Skeletal muscle tissue (tissue), 4 donors: ENCODE measurements around the gene ZFAND3. TPM values are rescaled to one million over a fixed set of nuclear protein-coding genes. Genes with fewer than 3 reads are reported as not detected.
"Not testable (repeated sequence)": the region's sequence is repeated elsewhere in the genome, so short reads cannot be mapped to it uniquely, and the experiment has no call there.

Experiments used
- H3K27ac ChIP-seq: one replicate; pipeline ENCODE4 v1.7.0; 2013; ENCODE audit warnings: mild to moderate bottlenecking, low read depth, low read length, inconsistent platforms
- H3K27me3 ChIP-seq, 3 donors: one replicate each; pipeline ENCODE4 v1.7.0; 2013; ENCODE audit warnings: low read length in 3 of 3; ENCODE audit not compliant: control insufficient read depth in 3 of 3, insufficient read depth in 3 of 3
- H3K36me3 ChIP-seq, 3 donors: one replicate each; pipeline ENCODE4 v1.7.0; 2013; ENCODE audit warnings: low read length in 3 of 3; ENCODE audit not compliant: control insufficient read depth in 3 of 3, insufficient read depth in 3 of 3
- H3K4me1 ChIP-seq, 3 donors: one replicate each; pipeline ENCODE4 v1.7.0; 2013; ENCODE audit warnings: low read length in 3 of 3, mild to moderate bottlenecking in 3 of 3; ENCODE audit not compliant: control insufficient read depth in 3 of 3, insufficient read depth in 3 of 3
- H3K4me3 ChIP-seq, 3 donors: one replicate each; pipeline ENCODE4 v1.7.0; 2013; ENCODE audit warnings: low read length in 3 of 3
- H3K9ac ChIP-seq, 3 donors: one replicate each; pipeline ENCODE4 v1.7.0; 2013; ENCODE audit warnings: low read length in 3 of 3, mild to moderate bottlenecking in 3 of 3, moderate library complexity in 2 of 3, low read depth in 1 of 3
- H3K9me3 ChIP-seq, 3 donors: one replicate each; pipeline ENCODE4 v1.7.0; 2013; ENCODE audit warnings: low read length in 3 of 3; ENCODE audit not compliant: control insufficient read depth in 3 of 3
- total RNA-seq: library from RNA; depleted of rRNA; stranded (reverse); fragments of >200 nt; gene quantifications from one replicate; pipeline ENCODE4 v1.2.3, GENCODE V29; 2014
- donor health status: Osteomylitis.

Gene ZFAND3
- total RNA-seq, 1 donor from 2014 or later = 23.0 TPM

DNA sequence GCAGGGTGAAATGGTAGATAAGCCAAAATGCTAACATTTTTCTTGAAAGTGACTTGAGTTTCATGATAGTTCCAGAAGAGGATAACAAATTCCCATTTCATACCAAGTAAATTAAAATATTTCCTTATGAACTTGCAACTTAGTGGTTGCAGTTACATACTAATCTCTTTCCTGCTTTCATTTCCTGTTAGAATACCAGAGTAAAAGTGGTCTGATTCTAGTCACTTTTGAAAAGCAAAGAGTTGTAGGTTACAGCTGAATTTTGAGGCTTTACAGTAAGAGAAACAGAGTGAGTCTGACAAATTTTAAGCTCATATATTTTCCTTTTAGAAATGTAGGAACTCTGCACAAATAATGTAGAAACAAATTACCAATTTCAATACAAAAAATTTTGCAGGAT is 117.4 kb downstream of the ZFAND3 start:
- Histone ChIP-seq H3K9ac (no peak overlapping the region), H3K4me1 (peaks cover 9 to 14% (median 10%) of the 10 kb centered on the region in 3 donors), H3K4me3 (no peak overlapping the region), H3K27ac (no peak overlapping the region), H3K9me3 (no peaks in the 10 kb centered on the region), H3K36me3 (no peaks in the 10 kb centered on the region), H3K27me3 (no peaks in the 10 kb centered on the region)

GRCh38 chr6:37938909-37939308 is 119.4 kb downstream of the ZFAND3 start:
- H3K9me3 ChIP-seq = no peaks in the 10 kb centered on the region
- no peak overlapping the region for H3K4me3 ChIP-seq
- H3K27ac ChIP-seq = peak overlapping the region; percentile 6
- no peaks in the 10 kb centered on the region for H3K27me3 ChIP-seq
- H3K36me3 ChIP-seq = no peaks in the 10 kb centered on the region
- H3K4me1 ChIP-seq = peaks cover 10 to 15% (median 13%) of the 10 kb centered on the region in 3 donors
- no peak overlapping the region for H3K9ac ChIP-seq

DNA sequence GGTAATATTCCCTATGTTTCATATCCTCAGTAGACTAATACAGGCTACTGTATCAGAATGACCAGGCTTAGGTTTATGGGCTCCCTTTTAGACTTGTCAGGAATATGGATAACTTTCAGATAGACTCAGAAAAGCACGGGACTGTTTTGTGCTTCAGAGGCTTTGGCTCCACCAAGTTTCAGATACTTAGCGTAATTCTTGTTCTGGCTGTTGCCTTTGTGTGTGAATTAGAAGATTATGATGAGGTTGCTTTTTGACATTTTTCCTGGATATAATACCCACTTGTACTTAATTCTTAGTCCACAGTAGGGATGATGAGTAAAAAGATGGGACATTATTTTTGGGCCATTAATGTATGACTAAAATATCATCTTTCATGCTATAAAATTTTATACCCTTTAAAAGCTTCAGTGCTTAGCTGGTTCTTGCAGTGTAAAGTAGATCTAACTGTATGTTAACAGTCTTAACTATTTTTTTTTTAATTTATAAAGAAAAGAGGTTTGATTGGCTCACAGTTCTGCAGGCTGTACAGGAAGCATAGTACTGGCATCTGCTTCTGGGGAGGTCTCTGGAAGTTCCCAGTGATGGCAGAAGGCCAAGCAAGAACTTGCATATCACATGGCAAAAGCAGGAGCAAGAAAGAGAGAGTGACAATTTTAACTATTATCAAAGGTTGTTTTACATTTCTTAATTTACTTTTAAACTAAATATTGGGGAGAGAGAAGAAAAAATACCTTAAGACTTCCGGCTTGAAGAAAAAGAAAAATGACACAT is 120.7 kb downstream of the ZFAND3 start:
- no peak overlapping the region for H3K9ac ChIP-seq
- H3K9me3 ChIP-seq = no peaks in the 10 kb centered on the region
- no peak overlapping the region for H3K27ac ChIP-seq
- no peaks in the 10 kb centered on the region for H3K27me3 ChIP-seq
- H3K4me3 ChIP-seq = no peak overlapping the region
- H3K36me3 ChIP-seq = no peaks in the 10 kb centered on the region
- peaks cover 10 to 17% (median 13%) of the 10 kb centered on the region in 3 donors for H3K4me1 ChIP-seq

DNA sequence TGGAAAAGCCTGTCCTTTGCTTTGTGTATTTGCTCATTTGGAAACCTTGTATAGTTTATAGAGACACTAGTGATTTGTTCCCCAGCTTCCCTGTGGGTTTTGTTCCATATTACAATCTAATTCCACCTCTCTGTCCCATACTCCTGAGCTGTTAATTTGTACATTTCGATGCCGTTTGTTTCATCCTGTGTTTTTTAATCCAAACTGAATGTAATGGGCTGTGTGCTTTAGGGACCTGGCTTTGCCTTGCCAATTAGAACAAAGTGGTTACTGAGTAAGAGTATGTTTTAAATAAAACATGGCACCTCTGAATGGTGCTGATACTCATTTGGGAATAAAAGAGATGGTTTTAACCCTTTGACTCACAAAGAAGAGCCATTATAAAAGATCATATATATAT is 122.3 kb downstream of the ZFAND3 start:
- Histone ChIP-seq H3K27me3 (no peaks in the 10 kb centered on the region), H3K36me3 (no peaks in the 10 kb centered on the region), H3K4me1 (peaks cover 19 to 25% (median 25%) of the 10 kb centered on the region in 3 donors), H3K4me3 (no peak overlapping the region), H3K9me3 (no peaks in the 10 kb centered on the region), H3K9ac (no peak overlapping the region), H3K27ac (no peak overlapping the region)

GRCh38 chr6:37942606-37943376 is 123.3 kb downstream of the ZFAND3 start:
- no peak overlapping the region for H3K27ac ChIP-seq
- H3K4me3 ChIP-seq = no peak overlapping the region
- no peaks in the 10 kb centered on the region for H3K27me3 ChIP-seq
- no peaks in the 10 kb centered on the region for H3K36me3 ChIP-seq
- H3K9ac ChIP-seq = no peak overlapping the region
- peaks cover 19 to 25% (median 25%) of the 10 kb centered on the region in 3 donors for H3K4me1 ChIP-seq
- no peaks in the 10 kb centered on the region for H3K9me3 ChIP-seq

DNA sequence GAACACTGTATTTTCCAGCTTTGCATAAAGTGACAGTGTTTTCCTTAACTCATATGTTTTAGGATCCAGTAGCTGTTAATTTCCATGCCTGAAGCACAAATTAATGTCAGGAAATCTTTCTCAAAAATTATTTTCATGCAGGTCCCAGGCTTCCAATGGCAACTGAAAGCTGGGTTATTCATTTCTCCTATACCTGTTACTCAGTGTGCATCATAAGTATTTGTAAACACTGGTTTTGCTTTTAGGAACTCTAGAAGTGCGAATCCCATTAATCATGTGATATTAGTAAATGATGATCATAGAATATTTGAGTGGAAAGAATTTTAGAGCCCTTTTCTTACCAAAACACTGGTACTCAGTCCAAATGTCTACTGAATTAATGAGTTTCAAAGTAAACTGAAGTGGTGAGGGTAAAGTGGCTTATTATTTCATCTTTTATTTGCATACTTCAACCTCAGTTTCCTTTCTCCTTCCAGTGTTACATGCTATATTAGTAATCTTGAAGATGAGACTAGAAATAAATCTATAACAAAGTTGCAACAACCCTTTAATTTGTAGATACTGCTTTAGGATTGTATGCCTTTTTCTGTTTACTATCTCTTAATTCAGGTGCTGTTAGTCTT is 124.0 kb downstream of the ZFAND3 start:
- H3K27me3 ChIP-seq = no peaks in the 10 kb centered on the region
- H3K27ac ChIP-seq = no peak overlapping the region
- peaks cover 18 to 25% (median 25%) of the 10 kb centered on the region in 3 donors for H3K4me1 ChIP-seq
- H3K4me3 ChIP-seq = no peak overlapping the region
- H3K9ac ChIP-seq = no peak overlapping the region
- H3K36me3 ChIP-seq = no peaks in the 10 kb centered on the region
- no peaks in the 10 kb centered on the region for H3K9me3 ChIP-seq

GRCh38 chr6:37946057-37946456 is 126.5 kb downstream of the ZFAND3 start:
- Histone ChIP-seq H3K36me3 (no peaks in the 10 kb centered on the region), H3K4me1 (peaks cover 9 to 27% (median 22%) of the 10 kb centered on the region in 3 donors), H3K9ac (no peak overlapping the region), H3K27ac (no peak overlapping the region), H3K9me3 (no peaks in the 10 kb centered on the region), H3K27me3 (no peaks in the 10 kb centered on the region), H3K4me3 (no peak overlapping the region)

DNA sequence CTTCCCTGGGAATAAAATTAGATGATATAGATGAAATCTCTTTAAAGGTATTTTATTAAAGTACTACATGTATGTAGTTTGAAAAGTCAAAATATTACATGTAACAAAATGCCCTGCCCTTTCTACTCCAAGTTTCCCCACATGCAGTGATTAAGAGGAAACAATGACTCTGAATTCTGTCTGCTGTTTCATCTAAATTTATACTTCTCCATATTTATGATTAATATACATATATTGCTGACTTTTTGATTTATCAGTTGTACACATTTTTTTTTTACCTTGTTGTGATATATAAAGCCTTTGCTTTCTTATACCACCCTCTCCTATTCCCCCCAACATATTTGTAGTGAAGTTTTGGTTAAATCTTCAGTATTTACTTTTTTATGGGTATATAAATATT is 127.9 kb downstream of the ZFAND3 start:
- no peaks in the 10 kb centered on the region for H3K9me3 ChIP-seq
- H3K4me3 ChIP-seq = no peak overlapping the region
- H3K4me1 ChIP-seq = peaks cover 9 to 20% (median 18%) of the 10 kb centered on the region in 3 donors
- no peaks in the 10 kb centered on the region for H3K27me3 ChIP-seq
- H3K27ac ChIP-seq = no peak overlapping the region
- no peaks in the 10 kb centered on the region for H3K36me3 ChIP-seq
- no peak overlapping the region for H3K9ac ChIP-seq

- not testable (repeated sequence) for H3K27ac ChIP-seq, H3K9me3 ChIP-seq, H3K36me3 ChIP-seq, H3K4me3 ChIP-seq, H3K9ac ChIP-seq, H3K27me3 ChIP-seq
- peaks cover 9 to 22% (median 18%) of the 10 kb centered on the region in 3 donors for H3K4me1 ChIP-seq
These were observed 129.1 kb downstream of the ZFAND3 start for GRCh38 chr6:37948584-37948983.

DNA sequence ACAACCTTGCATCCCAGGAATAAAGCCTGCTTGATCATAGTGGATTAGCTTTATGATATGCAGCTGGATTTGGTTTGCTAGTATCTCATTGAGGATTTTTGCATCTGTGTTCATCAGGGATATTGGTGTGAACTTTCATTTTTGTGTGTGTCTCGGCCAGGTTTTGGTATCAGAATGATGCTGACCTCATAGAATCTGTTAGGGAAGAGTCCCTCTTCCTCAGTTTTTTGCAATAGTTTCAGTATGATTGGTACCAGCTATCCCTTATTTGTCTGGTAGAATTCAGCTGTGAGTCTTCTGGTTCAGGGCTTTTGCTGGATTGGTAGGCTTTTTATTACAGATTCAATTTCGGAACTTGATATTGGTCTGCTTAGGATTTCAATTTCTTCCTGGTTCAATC is 132.5 kb downstream of the ZFAND3 start:
- H3K4me1 ChIP-seq = peaks cover 0 to 23% (median 20%) of the 10 kb centered on the region in 3 donors
- no peaks in the 10 kb centered on the region for H3K27me3 ChIP-seq
- no peak overlapping the region for H3K4me3 ChIP-seq
- no peak overlapping the region for H3K27ac ChIP-seq
- no peak overlapping the region for H3K9ac ChIP-seq
- H3K9me3 ChIP-seq = no peaks in the 10 kb centered on the region
- no peaks in the 10 kb centered on the region for H3K36me3 ChIP-seq
